H4 (cell line): Measurements from ENCODE around the gene TAF5L. TPM values are rescaled to one million over a fixed set of nuclear protein-coding genes. Genes with fewer than 3 reads are reported as not detected.
"Not testable (repeated sequence)": the region's sequence is repeated elsewhere in the genome, so short reads cannot be mapped to it uniquely, and the experiment has no call there.

Experiments
- DNase-seq: peaks from one replicate; pipeline ENCODE4 v3.0.0-alpha.2; 2015; ENCODE audit warnings: low spot score
- total RNA-seq: library from RNA; depleted of rRNA; stranded (reverse); fragments of >200 nt; shearing (Covaris generic); gene quantifications from 2 replicates; pipeline ENCODE4 v1.2.3, GENCODE V29; 2014

The TAF5L gene
- total RNA-seq, 1 experiment from 2014 or later = 13.9 TPM

DNA sequence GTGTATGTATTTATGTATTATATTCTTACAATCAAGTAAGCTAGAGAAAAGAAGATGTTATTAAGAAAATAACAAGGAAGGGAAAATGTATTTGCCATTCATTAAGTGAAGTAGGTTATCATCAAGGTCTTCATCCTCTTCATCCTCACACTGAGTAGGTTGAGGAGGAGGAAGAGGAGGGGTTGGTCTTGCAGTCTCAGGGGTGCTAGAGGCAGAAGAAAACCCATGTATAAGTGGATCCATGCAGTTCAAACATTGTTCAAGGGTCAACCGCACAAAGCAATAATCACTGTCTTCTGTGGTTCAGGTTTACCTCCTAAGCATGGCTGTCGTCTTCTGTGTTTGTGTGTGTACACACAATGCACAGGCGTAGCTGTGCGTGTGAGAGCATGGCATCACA, 17.0 kb upstream of the TAF5L start:
- no peak for DNase-seq

DNA sequence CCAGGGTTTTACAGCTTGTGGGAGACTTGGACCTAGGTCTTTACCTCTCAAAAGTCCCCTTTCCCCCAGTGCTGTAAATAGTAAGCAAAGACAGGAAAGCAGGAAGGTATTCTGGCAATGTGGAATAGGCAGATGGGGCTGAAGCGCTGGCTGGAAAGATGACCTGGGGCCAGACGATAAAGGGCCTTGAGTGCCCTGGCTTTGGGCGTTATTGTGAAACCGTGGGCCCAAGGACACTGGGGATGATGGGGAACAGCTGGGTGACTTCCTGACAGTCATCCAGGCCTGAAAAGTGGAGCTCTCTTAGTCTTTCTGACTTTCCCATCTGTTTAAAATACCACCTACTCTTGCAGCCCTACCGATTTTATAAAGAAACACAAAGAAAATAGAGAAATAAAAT, 16.5 kb upstream of the TAF5L start:
- DNase-seq = no peak

DNA sequence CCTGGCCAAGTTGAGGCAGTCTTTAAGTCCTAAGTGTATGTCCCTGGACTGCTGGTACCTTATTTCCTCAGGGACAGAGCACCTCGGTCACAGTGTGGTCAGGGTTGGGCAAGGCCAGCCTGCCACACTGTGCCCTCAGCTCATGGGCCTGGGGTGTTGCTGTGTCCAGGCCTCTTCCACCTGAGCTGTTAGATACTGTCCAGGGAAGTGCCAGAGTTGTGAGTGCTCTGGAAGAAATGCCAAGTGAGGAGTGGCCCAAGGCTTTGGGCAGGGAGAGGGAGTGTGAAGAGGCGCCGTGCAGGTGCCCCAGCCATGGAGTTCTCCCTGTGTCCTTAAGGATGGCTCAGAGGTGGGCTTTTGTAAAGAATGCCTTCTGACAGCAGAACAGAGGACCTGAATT, 15.4 kb upstream of the TAF5L start:
- DNase-seq = no peak

DNA sequence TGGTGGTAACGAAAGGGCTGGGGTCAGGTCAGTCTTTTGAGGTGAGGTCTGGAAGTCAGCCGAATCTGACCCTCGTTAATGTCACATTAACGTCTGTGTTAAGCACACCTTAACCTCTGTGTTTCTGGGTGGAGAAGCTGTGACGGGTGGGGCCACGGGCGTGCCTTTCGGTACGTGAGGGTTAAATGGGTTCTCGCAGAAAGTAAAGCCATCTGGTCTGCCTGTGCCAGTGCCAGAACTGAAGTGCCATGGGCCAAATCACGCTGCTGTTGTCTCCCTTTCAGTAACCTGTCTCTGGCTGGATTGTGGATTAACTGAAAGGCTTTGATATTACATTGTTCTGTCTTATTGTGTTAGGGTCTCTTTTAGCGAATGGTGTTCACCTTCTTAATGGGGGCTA, 14.5 kb upstream of the TAF5L start:
- DNase-seq = no peak

DNA sequence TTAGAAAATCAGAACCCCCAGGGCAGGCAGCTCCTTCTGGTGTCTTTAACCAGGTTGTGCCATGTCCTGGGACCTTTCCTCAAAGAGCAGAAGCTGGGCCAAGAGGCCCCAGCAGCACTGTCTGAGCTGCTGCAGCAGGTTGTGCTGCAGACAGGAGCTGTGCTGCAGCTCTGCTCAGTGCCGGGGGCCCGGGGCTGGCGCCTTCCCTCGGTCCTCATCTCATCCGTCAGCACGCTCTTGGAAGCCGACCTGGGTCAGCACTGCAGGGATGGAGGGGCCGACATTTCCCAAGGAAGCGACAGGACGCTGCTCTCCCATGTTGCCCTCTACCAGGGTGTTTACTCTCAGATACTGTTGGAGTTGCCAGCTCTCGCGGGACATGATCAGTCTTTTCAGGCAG, 11.8 kb upstream of the TAF5L start:
- DNase-seq = no peak

DNA sequence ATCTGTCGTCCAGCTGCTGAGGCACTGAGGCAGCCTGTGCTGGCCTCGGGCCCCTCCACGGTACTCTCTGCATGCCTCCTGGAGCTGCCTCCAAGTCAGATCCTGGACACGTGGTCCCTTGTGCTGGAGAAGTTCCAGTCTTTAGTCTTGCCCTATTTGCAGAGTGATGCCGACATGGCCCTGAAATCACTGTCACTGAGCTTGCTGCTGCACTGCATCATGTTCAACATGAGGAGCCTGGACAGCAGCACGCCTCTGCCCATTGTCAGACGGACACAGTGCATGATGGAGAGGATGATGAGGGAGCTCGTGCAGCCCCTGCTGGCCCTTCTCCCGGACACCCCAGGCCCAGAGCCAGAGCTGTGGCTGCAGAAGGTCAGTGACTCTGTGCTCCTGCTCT, 10.1 kb upstream of the TAF5L start:
- DNase-seq = no peak

DNA sequence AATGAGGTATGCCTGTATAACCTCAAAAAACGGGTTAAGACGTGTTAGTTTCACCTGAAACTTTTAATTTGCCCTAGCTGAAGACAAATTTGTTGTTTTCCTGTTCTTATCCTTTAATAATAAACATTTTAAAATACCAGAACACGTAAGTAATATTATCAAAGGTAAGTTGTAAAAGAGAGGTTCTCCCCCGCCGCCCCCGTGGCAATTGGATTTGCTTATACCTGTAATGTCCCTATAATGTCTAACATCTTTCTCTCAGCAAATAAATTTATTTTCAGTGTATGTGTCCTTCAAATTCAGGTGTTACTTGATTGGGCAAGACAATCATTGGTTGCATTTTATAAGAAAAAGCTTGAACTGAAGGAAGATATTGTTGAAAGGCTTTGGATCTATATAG, 6.0 kb upstream of the TAF5L start:
- no peak for DNase-seq

DNA sequence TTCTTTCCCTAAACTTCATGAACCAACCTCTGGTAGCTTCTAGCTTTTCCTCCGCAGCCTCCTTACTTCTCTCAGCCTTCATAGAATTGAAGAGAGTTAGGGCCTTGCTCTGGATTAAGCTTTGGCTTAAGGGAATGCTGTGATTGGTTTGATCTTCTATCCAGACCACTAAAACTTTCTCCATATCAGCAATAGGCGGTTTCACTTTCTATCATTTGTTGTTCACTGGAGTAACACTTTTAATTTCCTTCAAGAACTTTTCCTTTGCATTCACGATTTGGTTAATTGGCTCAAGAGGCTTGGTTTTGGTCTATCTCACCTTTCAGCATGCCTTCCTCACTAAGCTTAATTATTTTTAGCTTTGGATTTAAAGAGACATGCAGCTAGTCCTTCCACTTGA, 5.2 kb upstream of the TAF5L start:
- no peak for DNase-seq

DNA sequence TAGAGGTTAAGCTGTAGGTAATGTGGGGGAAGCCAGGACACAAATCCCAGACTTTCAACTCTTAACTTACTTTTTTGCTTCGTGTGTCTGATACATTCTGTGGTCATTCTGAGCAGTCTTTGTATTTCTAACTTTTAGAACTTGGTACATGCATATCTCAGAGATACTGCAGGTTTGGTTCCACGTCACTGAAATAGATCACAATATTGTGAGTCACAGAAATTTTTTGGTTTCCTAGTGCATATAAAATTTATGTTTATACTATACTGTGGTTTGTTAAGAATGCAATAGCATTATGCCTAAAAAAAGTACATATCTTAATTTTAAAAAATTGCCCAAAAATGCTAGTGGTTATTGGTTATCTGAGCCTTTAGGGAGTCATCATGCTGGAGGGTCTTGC, 3.3 kb upstream of the TAF5L start:
- DNase-seq = no peak

DNA sequence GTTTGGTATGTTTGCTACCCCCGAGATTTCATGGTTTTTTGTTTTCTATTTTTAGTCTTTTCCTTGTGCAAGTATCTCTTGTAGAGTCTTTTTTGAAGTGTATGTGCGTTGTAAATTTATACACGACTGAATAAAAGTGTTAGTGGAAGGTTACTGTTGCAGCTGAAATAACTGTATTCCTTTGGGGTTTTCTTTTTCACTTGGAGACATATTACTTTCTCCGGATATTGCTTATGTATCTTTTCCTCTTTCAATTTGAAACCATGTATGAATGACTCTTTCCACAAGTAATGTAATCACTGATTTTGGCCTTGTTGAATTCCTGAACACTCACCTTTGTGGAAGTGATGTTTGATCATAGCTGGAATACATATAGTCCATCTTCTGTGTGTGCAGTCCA, 1.1 kb upstream of the TAF5L start:
- no peak for DNase-seq

DNA sequence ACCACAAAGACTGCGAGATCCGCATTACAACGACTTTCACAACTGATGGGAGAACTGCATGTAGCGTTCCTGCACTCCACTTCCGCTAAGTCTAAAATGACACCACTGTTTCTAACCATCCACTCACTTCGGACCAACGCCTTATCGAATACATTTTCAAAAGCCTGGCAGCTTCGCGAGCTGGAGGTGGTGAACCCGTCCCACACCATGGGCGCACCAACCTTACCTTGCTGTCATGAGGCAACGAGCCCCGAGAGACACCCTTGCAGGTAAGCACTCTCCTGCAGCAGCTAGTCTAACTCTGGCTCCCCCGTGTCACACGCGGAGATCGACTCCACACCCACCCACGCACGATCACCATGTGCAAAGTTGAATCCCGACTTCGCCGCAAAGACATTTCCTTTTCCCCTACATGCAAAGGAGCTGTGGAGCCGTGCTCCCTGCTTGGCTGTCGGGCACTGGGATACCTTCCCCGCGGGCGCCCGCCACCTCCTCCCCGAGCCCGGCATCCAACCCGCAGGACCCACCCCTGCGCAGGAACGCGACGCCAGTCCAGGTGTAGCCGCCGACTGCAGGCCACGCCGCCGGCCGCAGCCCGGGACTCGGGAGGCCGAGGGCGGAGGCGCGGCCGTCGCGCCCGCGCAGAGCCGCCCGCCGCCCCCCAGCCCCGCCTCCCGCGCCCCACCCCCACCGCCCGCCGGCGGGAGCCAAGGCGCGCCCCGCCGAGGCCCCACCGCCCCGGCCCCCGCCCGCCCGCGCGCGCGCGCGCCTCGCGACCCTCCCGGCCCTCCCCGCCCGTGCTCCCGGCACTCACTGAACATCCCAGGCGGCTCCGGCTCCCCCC, 629 bp downstream of the TAF5L start:
- peak; percentile 20 for DNase-seq

DNA sequence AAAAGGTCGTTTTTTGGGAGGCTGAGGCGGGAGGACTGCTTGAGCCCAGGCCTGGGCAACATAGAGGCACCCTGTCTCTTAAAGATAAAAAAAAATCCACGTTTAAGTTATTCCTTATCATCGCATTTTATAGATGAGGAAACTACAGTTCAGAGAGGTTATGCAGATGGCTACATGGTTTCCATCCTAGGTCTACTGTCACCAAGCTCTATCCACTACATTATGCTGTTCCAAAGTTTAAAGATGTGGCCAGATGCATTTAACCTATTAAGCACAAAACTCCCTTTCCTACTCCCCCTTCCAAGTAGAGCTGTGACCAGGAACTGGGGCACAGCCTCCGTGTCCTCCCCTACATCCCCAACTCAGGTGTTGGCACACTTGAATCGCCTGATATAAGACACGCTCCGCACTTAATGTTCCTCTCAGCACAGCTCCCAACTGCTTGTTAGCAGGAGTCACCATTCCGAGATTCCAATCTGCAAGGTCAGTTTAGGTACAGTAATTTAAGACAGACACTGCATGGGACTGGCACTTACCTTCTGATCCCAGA, 1.3 kb downstream of the TAF5L start:
- no peak for DNase-seq

DNA sequence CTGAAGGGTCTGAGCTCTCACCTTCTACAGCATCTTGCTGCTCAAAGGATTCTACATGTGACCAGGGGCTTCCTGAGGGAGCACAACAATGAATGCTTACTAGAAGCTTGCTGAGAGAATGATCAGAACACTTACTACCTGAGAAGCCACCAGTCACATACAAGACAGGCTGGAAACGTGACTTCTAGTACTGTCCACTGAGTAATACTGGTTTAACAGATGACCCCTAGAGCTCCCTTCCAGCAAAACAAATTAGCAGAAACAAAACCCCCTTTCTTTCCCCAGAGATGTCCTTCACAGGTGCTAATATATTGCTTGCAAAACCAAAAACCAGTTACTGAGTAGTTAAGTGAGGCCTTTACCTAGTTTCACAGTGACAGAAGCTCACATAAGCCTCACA, 2.1 kb downstream of the TAF5L start:
- no peak for DNase-seq

DNA sequence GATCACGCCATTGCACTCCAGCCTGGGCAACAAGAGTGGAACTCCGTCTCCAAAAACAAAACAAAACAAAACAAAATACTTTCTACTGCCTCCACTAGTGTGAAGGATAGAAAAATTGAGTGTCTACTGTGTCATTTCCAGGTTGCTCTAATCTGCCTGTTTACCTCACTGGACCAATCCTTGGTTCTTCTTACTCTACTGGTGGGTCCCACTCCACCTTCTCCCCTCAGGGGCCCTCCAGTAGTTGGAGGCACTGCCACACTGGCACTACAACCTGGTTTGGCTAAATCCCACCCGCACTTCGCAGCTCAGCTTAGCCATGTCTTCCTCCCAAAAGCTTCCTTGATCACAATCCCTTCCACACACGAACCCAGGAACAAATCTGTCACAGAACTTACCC, 2.7 kb downstream of the TAF5L start:
- no peak for DNase-seq

DNA sequence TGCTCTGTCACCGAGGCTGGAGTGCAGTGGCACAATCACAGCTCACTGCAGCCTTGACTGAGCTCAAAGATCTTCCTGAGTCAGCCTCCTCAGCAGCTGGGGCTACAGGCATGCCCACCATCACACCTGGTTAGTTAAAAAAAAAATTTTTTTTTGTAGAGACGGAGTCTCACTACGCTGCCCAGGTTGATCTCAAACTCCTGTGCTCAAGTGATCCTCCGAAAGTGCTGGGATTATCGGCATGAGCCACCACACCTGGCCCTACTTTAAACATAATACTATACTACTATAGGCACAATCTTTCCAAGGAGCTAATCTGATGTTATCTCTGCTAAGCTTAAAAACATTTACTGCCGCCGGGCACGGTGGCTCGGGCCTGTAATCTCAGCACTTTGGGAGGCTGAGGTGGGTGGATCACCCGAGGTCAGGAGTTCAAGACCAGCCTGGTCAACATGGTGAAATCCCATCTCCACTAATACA, 3.2 kb downstream of the TAF5L start:
- not testable (repeated sequence) for DNase-seq

DNA sequence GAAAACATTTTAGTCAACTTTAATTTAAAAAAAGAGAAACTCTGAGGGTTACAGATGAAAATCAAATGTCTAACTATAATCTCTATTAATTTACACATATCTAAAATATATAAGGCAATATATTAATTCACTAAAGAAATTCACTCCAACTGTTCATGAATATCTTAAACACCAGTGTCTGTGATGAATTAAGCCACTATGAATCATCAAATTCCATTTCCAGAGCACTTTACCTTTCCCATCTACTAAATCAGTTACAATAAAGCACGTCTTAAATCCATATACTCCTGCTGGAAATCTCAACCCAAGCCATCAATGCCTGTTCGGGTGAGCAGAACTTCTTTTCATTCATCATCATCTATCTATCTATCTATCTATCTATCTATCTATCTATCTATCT, 4.3 kb downstream of the TAF5L start:
- no peak for DNase-seq

DNA sequence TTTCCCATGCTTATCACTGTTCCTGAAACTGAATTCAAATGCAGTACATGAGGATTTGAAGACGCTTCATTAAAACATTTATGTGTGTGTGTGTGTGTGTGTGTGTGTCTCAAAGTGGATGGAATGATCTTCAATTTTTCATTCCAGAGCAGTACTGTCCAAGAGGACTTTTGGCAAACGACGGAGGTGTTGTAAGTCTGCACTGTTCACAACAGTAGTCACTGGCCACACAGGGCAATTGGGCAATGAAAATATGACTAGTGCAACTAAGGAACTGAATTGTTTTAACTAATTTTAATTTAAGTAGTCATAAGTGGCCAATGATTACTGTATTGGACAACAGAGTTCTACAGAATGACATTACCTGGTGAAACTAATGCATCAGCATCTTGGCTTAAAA, 5.0 kb downstream of the TAF5L start:
- DNase-seq = no peak

DNA sequence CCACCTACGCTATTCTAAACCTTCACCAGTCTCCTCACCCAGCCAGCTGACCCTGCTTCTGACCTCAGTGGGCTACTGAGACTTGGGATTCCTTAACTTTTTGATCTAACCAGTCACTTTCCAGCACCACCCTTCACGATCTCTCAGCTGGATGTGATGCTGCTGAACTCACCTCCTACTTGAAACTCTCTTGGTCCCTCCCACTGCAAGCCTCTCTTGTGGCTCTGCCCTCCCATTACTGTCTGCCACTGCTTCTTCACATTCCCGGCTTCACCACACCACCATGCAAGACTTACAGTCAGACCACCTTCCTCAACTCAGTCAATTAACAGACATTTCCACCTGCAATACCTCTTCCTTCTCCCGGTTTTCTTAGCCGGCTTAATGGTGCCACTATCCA, 6.3 kb downstream of the TAF5L start:
- no peak for DNase-seq

DNA sequence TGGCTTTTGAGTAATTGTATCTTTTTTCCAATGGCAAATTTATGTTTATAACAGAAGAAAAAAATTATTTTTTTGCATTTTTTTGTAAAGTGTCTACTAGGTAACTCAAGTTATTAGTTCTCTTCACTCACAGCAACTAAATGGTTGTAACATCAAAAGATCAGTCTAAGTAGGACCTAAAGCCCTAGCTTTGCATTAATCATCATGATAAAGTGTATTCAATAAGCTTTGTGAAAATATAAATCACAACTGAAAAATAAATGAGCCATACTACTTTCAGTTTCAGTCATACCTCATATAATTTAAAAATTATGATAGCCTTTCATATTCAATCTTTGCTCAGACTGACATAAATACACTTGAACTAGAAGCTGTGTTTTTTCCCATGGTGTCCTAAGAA, 6.9 kb downstream of the TAF5L start:
- DNase-seq = no peak

DNA sequence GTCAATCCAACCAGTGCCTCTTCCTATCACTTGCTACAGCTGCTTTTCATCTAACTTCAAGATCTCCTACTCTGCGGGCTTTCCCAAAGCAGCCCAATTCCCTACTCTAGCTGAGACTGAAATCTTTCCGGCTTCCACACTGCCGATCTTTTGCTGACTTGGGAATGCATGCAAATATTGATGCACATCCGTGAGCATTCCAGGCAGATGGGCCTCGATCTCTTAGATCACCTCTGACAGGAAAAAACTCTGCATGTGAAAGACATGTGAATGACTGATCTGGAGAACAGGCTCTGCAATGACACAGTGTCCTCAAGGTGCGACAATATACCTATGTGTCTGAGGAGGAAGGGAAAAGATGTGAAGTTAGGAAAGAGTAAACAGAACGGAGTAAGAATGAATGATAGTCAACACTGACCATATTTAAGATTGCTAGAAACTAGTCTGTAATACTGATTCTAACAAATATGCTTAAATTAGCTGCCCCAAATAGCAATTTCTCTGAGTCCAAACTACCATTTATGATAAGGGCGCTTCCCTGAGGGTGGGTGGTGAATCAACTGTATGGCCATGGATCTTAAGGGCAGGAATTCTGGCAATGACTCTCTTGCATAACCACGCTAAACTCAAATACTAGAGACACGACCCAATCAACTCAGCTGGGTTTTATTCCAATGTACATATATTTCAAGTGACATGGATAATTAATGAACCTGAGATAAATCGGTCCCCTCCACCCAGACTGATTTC, 8.4 kb downstream of the TAF5L start:
- no peak for DNase-seq

DNA sequence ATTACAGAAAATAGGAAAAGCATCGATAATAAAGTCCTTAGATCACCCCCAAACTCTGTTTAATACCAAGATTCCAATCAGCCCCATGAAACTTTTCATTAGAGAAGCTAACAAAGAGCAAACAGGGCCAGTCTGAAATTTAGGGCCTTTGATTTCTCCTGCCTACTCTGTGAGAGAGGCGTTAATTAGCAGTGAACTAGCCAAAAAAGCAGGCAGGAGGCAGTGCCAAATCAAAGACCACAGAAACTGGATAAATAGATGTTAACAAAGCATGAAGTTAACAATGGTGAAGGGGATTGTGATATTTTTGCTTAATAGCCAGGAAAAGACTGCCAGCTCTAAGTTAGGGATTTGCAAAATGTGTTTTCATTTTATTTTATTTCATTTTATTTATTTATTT, 11.2 kb downstream of the TAF5L start:
- DNase-seq = no peak

DNA sequence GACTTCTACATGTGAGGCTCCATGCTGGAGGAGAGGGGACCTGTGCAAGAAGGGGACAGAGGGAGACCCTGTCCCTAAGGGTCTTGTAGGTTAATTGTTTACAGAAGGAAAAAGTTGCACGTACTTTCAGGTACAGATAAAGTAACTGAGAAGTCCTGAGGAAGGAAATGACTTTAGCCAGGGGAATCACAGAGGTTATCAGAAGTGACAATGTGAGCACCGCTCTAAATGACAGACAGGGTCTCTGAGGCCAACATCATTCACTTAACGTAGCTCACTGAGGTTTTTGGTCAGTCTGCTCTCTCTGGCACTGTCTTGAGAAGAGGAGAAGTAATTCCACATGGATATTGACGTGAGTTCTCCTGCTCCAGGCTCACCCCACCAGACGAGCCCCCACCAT, 12.0 kb downstream of the TAF5L start:
- no peak for DNase-seq

DNA sequence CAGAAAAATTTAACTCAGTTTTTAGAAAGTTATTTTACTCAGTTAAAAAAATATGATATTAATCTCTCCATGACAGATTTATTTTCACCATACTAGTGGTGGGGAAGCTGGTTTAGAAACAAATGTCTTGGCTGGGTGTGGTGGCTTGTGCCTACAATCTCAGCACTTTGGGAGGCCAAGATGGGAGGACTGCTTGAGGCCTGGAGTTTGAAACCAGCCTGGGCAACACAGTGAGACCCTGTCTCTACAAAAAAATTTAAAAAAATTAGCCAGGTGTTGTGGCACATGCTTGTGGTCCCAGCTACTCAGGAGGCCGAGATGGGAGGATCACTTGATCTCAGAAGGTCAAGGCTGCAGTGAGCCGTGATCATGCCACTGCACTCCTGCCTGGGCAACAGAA, 17.3 kb downstream of the TAF5L start:
- DNase-seq = no peak
